KMS-11 (cell line): ENCODE measurements around the gene ANKRD13D.

Source experiments
- H2AFZ ChIP-seq: fragments of 200-600 bp; sonication (generic); 2 replicates; pipeline ENCODE4 v1.6.1; 2016; ENCODE audit warnings: antibody characterized with exemption, mixed run types, low read depth
- H3K27ac ChIP-seq: fragments of 200-600 bp; sonication (generic); 2 replicates; pipeline ENCODE4 v1.6.1; 2016; ENCODE audit warnings: mild to moderate bottlenecking, mixed run types
- H3K27me3 ChIP-seq: fragments of 200-600 bp; sonication (generic); 2 replicates; pipeline ENCODE4 v1.6.1; 2017; ENCODE audit warnings: mild to moderate bottlenecking, low read depth, mixed run types, moderate library complexity; ENCODE audit not compliant: insufficient read depth
- H3K36me3 ChIP-seq: fragments of 200-600 bp; sonication (generic); 2 replicates; pipeline ENCODE4 v1.6.1; 2017; ENCODE audit warnings: mild to moderate bottlenecking, mixed run types; ENCODE audit not compliant: insufficient read depth
- H3K4me1 ChIP-seq: fragments of 200-600 bp; sonication (generic); 2 replicates; pipeline ENCODE4 v1.6.1; 2016; ENCODE audit warnings: mild to moderate bottlenecking, low read depth, mixed run types; ENCODE audit not compliant: poor library complexity, severe bottlenecking
- H3K4me2 ChIP-seq: fragments of 200-600 bp; sonication (generic); 2 replicates; pipeline ENCODE4 v1.7.0; 2016; ENCODE audit warnings: mild to moderate bottlenecking, mixed run types
- H3K4me3 ChIP-seq: fragments of 200-600 bp; sonication (generic); IDR thresholded peaks from 2 replicates; pipeline ENCODE4 v1.6.1; 2017; ENCODE audit warnings: low read depth, low read length, mixed read lengths; ENCODE audit not compliant: insufficient read depth
- H3K79me2 ChIP-seq: fragments of 200-600 bp; sonication (generic); 2 replicates; pipeline ENCODE4 v1.6.1; 2016; ENCODE audit warnings: low read depth, mixed run types; ENCODE audit not compliant: insufficient read depth
- H3K9ac ChIP-seq: fragments of 200-600 bp; sonication (generic); 2 replicates; pipeline ENCODE4 v1.6.1; 2016; ENCODE audit warnings: mild to moderate bottlenecking, mixed run types
- H4K20me1 ChIP-seq: fragments of 200-600 bp; sonication (generic); 2 replicates; pipeline ENCODE4 v1.6.1; 2016; ENCODE audit warnings: mild to moderate bottlenecking, mixed run types; ENCODE audit not compliant: insufficient read depth
- TF ChIP-seq, protein P1 (sequence below): fragments of 200-600 bp; sonication (generic); conservative IDR thresholded peaks from 2 replicates; pipeline ENCODE4 v1.6.1; 2017; ENCODE audit warnings: low read depth, mild to moderate bottlenecking, antibody characterized with exemption, low read length, moderate library complexity, mixed read lengths

Gene ANKRD13D

DNA sequence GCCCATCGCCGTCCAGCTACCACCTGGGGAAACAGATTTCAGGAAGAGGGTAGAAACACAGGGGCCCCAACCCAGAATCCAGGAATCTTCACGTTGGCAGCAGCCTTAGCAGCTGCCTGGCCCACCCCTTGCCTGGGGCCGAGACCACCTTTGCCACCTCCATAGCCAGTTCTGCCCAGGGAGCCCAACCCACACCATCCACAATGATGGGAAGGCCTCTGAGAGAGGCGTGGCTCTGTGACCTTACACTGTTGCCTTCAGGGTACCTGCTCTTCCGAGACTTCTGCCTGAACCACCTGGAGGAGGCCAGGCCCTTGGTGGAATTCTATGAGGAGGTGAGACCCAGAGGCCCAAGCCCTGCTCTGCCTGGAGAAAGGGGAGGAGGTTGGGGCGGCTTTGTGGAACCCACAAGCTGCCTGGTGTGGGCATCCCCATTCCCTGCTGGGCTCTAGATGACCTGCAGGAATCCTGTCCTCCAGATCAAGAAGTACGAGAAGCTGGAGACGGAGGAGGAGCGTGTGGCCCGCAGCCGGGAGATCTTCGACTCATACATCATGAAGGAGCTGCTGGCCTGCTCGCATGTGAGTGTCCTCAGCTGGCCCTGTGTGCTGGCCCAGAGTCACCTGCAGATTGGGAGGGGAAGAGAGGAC lies 10.0 kb upstream of the ANKRD13D start:
- H3K36me3 ChIP-seq, result peaks cover 4% of the 10 kb centered on the region; the same call in 1 of the 2 replicates
- H2AFZ ChIP-seq, result no peak overlapping the region
- no peaks in the 10 kb centered on the region for H3K27me3 ChIP-seq
- no peak overlapping the region for H3K27ac ChIP-seq
- H3K4me2 ChIP-seq, result no peak overlapping the region; the same call in 1 of the 2 replicates
- no peak overlapping the region for H3K9ac ChIP-seq
- H4K20me1 ChIP-seq, result no peaks in the 10 kb centered on the region
- peaks cover 34% of the 10 kb centered on the region for H3K79me2 ChIP-seq
- H3K4me1 ChIP-seq, result peaks cover 33% of the 10 kb centered on the region
- TF ChIP-seq, protein P1, sequence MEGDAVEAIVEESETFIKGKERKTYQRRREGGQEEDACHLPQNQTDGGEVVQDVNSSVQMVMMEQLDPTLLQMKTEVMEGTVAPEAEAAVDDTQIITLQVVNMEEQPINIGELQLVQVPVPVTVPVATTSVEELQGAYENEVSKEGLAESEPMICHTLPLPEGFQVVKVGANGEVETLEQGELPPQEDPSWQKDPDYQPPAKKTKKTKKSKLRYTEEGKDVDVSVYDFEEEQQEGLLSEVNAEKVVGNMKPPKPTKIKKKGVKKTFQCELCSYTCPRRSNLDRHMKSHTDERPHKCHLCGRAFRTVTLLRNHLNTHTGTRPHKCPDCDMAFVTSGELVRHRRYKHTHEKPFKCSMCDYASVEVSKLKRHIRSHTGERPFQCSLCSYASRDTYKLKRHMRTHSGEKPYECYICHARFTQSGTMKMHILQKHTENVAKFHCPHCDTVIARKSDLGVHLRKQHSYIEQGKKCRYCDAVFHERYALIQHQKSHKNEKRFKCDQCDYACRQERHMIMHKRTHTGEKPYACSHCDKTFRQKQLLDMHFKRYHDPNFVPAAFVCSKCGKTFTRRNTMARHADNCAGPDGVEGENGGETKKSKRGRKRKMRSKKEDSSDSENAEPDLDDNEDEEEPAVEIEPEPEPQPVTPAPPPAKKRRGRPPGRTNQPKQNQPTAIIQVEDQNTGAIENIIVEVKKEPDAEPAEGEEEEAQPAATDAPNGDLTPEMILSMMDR, result no peak
- H3K4me3 ChIP-seq, result no peak overlapping the region

DNA sequence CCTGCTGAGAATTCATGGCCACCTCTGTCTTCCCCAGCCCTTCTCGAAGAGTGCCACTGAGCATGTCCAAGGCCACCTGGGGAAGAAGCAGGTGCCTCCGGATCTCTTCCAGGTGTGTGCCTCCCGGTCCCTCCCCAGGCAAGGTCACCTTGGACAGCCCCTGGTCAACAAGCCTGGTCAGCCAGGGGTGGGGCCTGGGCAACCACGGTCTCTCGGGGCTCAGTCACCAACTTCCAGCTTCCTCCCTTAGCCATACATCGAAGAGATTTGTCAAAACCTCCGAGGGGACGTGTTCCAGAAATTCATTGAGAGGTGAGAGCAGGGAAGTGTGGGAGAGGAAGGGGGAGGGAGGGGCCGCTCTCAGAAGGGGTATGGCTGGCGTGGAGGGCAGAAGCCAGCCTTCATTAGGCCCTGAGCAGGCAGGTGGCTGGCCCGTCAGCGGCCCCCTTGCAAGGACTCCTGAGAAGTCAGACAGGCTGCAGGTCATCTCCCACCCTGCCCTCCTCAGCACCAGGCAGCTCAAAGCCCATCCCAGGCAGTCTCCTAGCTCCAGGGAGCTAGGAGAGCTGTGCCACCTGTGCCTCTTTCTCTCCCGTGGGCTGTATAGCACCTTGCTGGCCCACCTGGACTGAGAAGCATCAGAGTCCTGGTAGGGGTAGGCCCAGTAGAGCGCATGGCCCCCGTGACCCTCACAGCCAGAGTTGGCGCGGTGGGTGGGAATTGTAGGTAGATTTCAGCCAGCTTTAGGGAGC lies 9.3 kb upstream of the ANKRD13D start:
- Histone ChIP-seq H3K4me2 (no peak overlapping the region), H3K27me3 (no peaks in the 10 kb centered on the region), H3K36me3 (peaks cover 4% of the 10 kb centered on the region; the same call in 1 of the 2 replicates), H3K79me2 (peaks cover 27% of the 10 kb centered on the region), H3K9ac (no peak overlapping the region), H3K4me3 (no peak overlapping the region), H3K27ac (no peak overlapping the region), H4K20me1 (no peaks in the 10 kb centered on the region), H3K4me1 (peaks cover 33% of the 10 kb centered on the region), H2AFZ (no peak overlapping the region)
- TF ChIP-seq, protein P1, result no peak

DNA sequence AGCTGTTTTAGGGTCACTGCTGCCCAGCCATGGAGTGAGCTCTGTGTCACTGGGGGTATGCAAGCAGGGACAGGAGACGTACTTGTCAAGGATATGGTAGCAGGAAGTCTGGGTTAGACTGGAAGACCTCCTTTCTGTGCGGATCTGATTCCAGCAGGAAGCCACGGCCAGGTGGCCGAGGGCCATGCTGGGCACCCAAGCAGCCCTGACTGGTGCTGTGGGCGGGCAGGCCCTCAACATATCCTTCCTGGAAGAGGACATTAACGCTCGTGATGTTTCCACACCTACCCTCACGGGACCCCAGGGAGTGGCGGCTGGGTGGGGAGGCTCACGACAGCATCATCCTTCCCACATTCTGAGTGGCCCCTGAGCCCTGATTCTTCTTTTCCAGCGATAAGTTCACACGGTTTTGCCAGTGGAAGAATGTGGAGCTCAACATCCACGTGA lies 8.7 kb upstream of the ANKRD13D start:
- H3K4me2 ChIP-seq, result no peak overlapping the region
- no peaks in the 10 kb centered on the region for H4K20me1 ChIP-seq
- no peak overlapping the region for H2AFZ ChIP-seq
- H3K4me3 ChIP-seq, result no peak overlapping the region
- no peak overlapping the region for H3K27ac ChIP-seq
- no peaks in the 10 kb centered on the region for H3K27me3 ChIP-seq
- H3K79me2 ChIP-seq, result peaks cover 22% of the 10 kb centered on the region
- no peak overlapping the region for H3K9ac ChIP-seq
- TF ChIP-seq, protein P1, result no peak
- H3K4me1 ChIP-seq, result peaks cover 33% of the 10 kb centered on the region
- H3K36me3 ChIP-seq, result peaks cover 6% of the 10 kb centered on the region; the same call in 1 of the 2 replicates

DNA sequence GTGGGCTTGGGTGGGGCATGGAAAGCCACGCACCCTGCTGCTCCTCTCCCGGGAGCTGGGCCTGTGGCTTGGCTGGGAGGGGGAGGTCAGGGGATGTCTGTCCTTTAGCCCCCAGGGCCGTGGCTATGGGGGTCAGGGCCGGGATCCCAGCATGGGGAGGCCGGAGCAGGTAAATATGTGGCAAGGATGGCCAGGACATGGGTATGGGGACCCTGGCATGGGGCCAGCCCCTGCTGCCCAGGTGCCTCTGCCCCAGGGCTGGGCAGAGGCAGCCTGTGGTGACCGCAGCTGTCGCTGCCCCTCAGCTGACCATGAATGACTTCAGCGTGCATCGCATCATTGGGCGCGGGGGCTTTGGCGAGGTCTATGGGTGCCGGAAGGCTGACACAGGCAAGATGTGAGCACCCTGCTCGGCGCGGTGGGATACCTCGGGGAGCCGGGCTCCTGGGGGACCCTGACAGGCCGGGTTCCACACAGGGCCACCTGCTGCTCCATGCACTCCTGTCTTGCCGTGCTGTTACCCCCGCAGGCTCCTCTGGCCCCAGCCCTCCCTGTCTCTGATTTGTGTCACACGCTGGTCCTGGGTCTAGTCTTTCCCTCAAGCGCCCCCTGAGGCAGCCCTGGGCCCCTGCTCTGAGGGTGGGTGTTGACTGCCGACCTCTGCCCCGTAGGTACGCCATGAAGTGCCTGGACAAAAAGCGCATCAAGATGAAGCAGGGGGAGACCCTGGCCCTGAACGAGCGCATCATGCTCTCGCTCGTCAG lies 8.1 kb upstream of the ANKRD13D start:
- Histone ChIP-seq H3K36me3 (peaks cover 7% of the 10 kb centered on the region; the same call in 1 of the 2 replicates), H3K27ac (no peak overlapping the region), H3K79me2 (peaks cover 17% of the 10 kb centered on the region), H3K27me3 (no peaks in the 10 kb centered on the region), H2AFZ (no peak overlapping the region), H4K20me1 (no peaks in the 10 kb centered on the region), H3K4me3 (no peak overlapping the region), H3K4me1 (peaks cover 29% of the 10 kb centered on the region), H3K4me2 (no peak overlapping the region), H3K9ac (no peak overlapping the region)
- TF ChIP-seq, protein P1, result no peak
